Prostate gland (tissue), 2 donors: Measurements from ENCODE around the gene LTBP2. TPM values are rescaled to one million over a fixed set of nuclear protein-coding genes. Genes with fewer than 3 reads are reported as not detected.

Experiments
- DNase-seq: peaks from one replicate; pipeline ENCODE4 v3.0.0-alpha.2; 2019; ENCODE audit warnings: low spot score
- H3K27ac ChIP-seq, 2 donors: fragments of 200-600 bp; sonication (generic); 2 replicates each; pipeline ENCODE4 v1.5.1; 2017 to 2019
- H3K27me3 ChIP-seq: fragments of 200-600 bp; sonication (generic); replicated peaks from 2 replicates; pipeline ENCODE4 v1.5.1; 2019; ENCODE audit not compliant: insufficient read depth
- H3K36me3 ChIP-seq, 2 donors: fragments of 200-600 bp; sonication (generic); 1 replicate in 1 of 2; 2 replicates in 1 of 2; pipeline versions ENCODE4 v1.5.1 to v1.8.1; 2017 to 2019
- H3K4me1 ChIP-seq: fragments of 200-600 bp; sonication (generic); replicated peaks from 2 replicates; pipeline ENCODE4 v1.5.1; 2019
- H3K4me3 ChIP-seq, 2 donors: fragments of 200-600 bp; sonication (generic); 2 replicates each; pipeline ENCODE4 v1.5.1; 2017 to 2019
- H3K9me3 ChIP-seq: fragments of 200-600 bp; sonication (generic); 2 replicates; pipeline ENCODE4 v1.5.1; 2017
- POLR2A ChIP-seq: fragments of 450-650 bp; IDR thresholded peaks from one replicate; pipeline ENCODE4 v1.6.1; 2016; ENCODE audit warnings: antibody characterized with exemption, mild to moderate bottlenecking
- POLR2AphosphoS5 ChIP-seq: sonication (generic); formaldehyde crosslinking; IDR thresholded peaks from one replicate; pipeline ENCODE4 v1.6.1; 2017; ENCODE audit warnings: antibody characterized with exemption
- WGBS: methylation state at CpG from one replicate; pipeline ENCODE4 v1.1.5; 2018; 5-methylcytosine and 5-hydroxymethylcytosine counted together
- intact Hi-C: fragments of 100-400 bp; cut with DNase I; formaldehyde crosslinking; loops from one replicate; pipeline ENCODE4 v1.14.2; 2022
- total RNA-seq, 2 donors: library from RNA; depleted of rRNA; stranded (reverse); fragments of >200 nt; gene quantifications; one replicate each; pipeline ENCODE4 v1.1.0, GENCODE V29; 2016
- TF ChIP-seq, protein P1 (sequence below), 4 experiments: fragments of 200-600 bp in 2 of 4; fragments of 450-650 bp in 2 of 4; sonication (generic) in 2 of 4; IDR thresholded peaks; 1 replicate in 3 of 4; 2 replicates in 1 of 4; pipeline ENCODE4 v1.5.1; 2016 to 2019; ENCODE audit warnings: antibody characterized with exemption in 4 of 4, mild to moderate bottlenecking in 2 of 4, moderate library complexity in 2 of 4

The LTBP2 gene
- total RNA-seq, 2 donors from 2014 or later: 47.0 to 90.7 TPM

GRCh38 chr14:74656964-74657363 lies 44.9 kb upstream of the LTBP2 start:
- Histone ChIP-seq H3K27me3 (no peaks in the 10 kb centered on the region), H3K27ac (no peak overlapping the region), H3K36me3 (no peaks in the 10 kb centered on the region), H3K4me3 (no peak overlapping the region), H3K9me3 (no peaks in the 10 kb centered on the region), H3K4me1 (no peaks in the 10 kb centered on the region)
- TF ChIP-seq POLR2A: no peak
- TF ChIP-seq, protein P1, sequence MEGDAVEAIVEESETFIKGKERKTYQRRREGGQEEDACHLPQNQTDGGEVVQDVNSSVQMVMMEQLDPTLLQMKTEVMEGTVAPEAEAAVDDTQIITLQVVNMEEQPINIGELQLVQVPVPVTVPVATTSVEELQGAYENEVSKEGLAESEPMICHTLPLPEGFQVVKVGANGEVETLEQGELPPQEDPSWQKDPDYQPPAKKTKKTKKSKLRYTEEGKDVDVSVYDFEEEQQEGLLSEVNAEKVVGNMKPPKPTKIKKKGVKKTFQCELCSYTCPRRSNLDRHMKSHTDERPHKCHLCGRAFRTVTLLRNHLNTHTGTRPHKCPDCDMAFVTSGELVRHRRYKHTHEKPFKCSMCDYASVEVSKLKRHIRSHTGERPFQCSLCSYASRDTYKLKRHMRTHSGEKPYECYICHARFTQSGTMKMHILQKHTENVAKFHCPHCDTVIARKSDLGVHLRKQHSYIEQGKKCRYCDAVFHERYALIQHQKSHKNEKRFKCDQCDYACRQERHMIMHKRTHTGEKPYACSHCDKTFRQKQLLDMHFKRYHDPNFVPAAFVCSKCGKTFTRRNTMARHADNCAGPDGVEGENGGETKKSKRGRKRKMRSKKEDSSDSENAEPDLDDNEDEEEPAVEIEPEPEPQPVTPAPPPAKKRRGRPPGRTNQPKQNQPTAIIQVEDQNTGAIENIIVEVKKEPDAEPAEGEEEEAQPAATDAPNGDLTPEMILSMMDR (IDR thresholded peaks at IDR 0.05): no peak
- no peak for TF ChIP-seq POLR2AphosphoS5
- DNase-seq: no peak
- WGBS: 82% methylated on average over 3 of the region's 3 CpGs
- intact Hi-C loops: no loop called here

DNA sequence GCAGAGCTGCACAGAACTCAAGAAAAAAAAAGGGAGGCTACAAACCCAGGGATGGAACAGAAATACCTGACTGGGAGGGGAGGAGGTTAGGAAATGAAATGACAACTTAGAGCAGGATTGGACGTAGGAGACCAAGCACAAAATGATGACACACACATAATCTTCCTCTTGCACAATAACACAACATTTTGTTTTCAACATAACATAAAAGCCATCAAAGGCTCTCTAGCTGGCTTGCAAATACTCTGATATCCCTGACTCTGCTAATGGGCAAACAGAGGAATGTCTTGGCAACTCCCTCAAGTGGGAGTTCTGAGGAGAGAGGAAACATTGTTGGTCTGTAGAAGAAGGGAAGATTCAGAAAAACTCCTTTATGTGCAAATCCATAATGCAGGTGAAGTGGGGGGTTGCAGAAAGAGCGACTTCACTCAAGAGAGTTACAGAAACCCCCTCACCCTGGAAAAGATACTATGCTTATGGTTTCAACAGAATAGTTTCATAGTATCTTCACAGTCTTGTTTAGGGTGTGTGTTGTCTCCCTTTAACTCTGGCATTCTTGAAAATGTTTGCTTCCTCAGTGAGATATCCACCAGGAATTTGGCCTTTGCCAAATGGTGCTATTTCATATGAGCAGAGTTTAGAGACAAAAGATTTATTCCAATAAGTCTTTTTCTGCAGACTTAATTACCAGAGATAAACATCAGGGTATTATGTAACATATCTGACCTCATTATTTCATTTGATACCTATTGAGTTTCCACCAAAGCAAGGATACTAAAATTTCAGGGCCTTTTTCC lies 43.8 kb upstream of the LTBP2 start:
- Histone ChIP-seq H3K4me1 (no peaks in the 10 kb centered on the region), H3K4me3 (no peak overlapping the region), H3K27ac (no peak overlapping the region), H3K9me3 (no peaks in the 10 kb centered on the region), H3K36me3 (no peaks in the 10 kb centered on the region), H3K27me3 (no peaks in the 10 kb centered on the region)
- WGBS: 72% methylated on average over 2 of the region's 2 CpGs
- TF ChIP-seq, protein P1 (IDR thresholded peaks at IDR 0.05): no peak
- TF ChIP-seq POLR2AphosphoS5 (no peak), POLR2A (no peak)
- intact Hi-C loops: no loop called here
- no peak for DNase-seq

- Histone ChIP-seq H3K27ac (no peak overlapping the region), H3K4me1 (no peaks in the 10 kb centered on the region), H3K4me3 (no peak overlapping the region), H3K27me3 (no peaks in the 10 kb centered on the region), H3K36me3 (no peaks in the 10 kb centered on the region), H3K9me3 (no peaks in the 10 kb centered on the region)
- no peak for DNase-seq
- WGBS: 65% methylated on average over 3 of the region's 3 CpGs
- TF ChIP-seq, protein P1 (IDR thresholded peaks at IDR 0.05): no peak
- TF ChIP-seq POLR2AphosphoS5: no peak
- no peak for TF ChIP-seq POLR2A
- intact Hi-C loops: no loop called here
Measured at GRCh38 chr14:74654931-74655330, 42.9 kb upstream of the LTBP2 start.

DNA sequence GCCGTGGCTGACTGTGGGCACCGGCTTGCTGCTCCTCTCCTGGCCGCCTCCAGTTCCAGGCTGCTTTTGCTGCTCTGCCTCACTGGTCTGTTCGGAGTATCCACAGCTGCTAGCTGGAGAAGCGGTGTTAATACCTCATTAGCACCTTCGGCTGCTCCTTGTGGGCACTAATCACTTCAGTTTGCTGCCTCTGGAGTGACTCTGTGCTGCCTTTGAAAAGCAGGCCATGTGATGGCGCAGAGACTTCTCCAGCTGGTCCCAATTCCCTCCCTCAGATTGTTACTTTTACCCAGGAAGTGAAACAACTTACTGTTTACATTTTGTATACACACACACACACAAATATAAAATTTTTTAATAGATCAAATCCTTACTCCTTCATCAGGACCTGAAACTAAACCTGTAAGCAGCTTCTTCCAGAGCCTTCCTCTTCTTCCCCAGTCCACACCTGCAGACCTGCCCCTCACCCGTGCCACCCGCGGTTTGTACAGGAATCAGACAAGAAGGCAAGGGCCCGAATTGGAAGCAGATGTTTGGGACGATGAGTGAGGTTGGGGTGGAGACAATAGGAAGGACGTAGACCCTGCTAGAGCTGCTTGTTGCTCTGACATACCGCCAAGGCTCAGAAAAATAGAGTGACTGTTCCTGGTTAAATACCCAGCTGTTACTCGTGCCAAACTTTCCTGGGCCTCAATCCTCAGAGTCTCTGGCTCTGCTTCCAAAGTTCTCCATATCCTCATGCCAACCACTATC lies 41.5 kb upstream of the LTBP2 start:
- Histone ChIP-seq H3K4me3 (no peak overlapping the region), H3K9me3 (no peaks in the 10 kb centered on the region), H3K36me3 (no peaks in the 10 kb centered on the region), H3K4me1 (no peaks in the 10 kb centered on the region), H3K27me3 (no peaks in the 10 kb centered on the region), H3K27ac (no peak overlapping the region)
- TF ChIP-seq POLR2AphosphoS5 (no peak), POLR2A (no peak)
- TF ChIP-seq, protein P1 (IDR thresholded peaks at IDR 0.05): no peak
- no peak for DNase-seq
- WGBS: 72% methylated on average over 15 of the region's 15 CpGs
- intact Hi-C loops: no loop called here
